ENCODE results near the gene KCTD4.

The KCTD4 gene

GRCh38 chr13:45178349-45179162 is 22.3 kb downstream of the KCTD4 start (continued):
- TF ChIP-seq ZNF585B (tag by site-specific recombination; IDR thresholded peaks at IDR 0.05), result no peak
- TF ChIP-seq ZNF639 (tag by site-specific recombination; IDR thresholded peaks at IDR 0.05), result peak; percentile 81
- peak; percentile 93 for TF ChIP-seq ZBTB17 (tag by site-specific recombination; IDR thresholded peaks at IDR 0.05)
- TF ChIP-seq ZNF157 (tag by site-specific recombination; IDR thresholded peaks at IDR 0.05), result no peak
- TF ChIP-seq HOXA7 (CRISPR knock-in tag; IDR thresholded peaks at IDR 0.05; ENCODE audit: borderline replicate concordance), result no peak
- TF ChIP-seq ZNF16 (tag by site-specific recombination; IDR thresholded peaks at IDR 0.05; ENCODE audit: low read depth), result no peak
- no peak for TF ChIP-seq ZNF114 (tag by site-specific recombination; IDR thresholded peaks at IDR 0.05)
- TF ChIP-seq ZFP41 (tag by site-specific recombination; IDR thresholded peaks at IDR 0.05; ENCODE audit: borderline replicate concordance), result no peak
- TF ChIP-seq YY1 (tag by site-specific recombination; IDR thresholded peaks at IDR 0.05), result no peak
- no peak for TF ChIP-seq ZNF768 (tag by site-specific recombination; IDR thresholded peaks at IDR 0.05)
- peak; percentile 47 for TF ChIP-seq KLF8 (tag by site-specific recombination; IDR thresholded peaks at IDR 0.05)
- peak; percentile 94 for TF ChIP-seq ZNF24 (tag by site-specific recombination; IDR thresholded peaks at IDR 0.05)
- no peak for TF ChIP-seq ZNF624 (tag by site-specific recombination; IDR thresholded peaks at IDR 0.05)
- TF ChIP-seq, protein P1, sequence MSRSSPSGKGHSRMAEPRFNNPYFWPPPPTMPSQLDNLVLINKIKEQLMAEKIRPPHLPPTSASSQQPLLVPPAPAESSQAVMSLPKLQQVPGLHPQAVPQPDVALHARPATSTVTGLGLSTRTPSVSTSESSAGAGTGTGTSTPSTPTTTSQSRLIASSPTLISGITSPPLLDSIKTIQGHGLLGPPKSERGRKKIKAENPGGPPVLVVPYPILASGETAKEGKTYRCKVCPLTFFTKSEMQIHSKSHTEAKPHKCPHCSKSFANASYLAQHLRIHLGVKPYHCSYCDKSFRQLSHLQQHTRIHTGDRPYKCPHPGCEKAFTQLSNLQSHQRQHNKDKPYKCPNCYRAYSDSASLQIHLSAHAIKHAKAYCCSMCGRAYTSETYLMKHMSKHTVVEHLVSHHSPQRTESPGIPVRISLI (tag by site-specific recombination; IDR thresholded peaks at IDR 0.05), result peak; percentile 88; the same call in 1 of the 2 replicates
- no peak; the same call in 1 of the 2 replicates for TF ChIP-seq ZNF184 (tag by site-specific recombination; IDR thresholded peaks at IDR 0.05)
- TF ChIP-seq ZSCAN4 (tag by site-specific recombination; IDR thresholded peaks at IDR 0.05), result peak; percentile 40; the same call in 1 of the 2 replicates
- no peak for TF ChIP-seq ZSCAN5A (tag by site-specific recombination; IDR thresholded peaks at IDR 0.05)
- TF ChIP-seq, protein P2, sequence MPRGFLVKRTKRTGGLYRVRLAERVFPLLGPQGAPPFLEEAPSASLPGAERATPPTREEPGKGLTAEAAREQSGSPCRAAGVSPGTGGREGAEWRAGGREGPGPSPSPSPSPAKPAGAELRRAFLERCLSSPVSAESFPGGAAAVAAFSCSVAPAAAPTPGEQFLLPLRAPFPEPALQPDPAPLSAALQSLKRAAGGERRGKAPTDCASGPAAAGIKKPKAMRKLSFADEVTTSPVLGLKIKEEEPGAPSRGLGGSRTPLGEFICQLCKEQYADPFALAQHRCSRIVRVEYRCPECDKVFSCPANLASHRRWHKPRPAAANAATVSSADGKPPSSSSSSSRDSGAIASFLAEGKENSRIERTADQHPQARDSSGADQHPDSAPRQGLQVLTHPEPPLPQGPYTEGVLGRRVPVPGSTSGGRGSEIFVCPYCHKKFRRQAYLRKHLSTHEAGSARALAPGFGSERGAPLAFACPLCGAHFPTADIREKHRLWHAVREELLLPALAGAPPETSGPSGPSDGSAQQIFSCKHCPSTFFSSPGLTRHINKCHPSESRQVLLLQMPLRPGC (tag by site-specific recombination; IDR thresholded peaks at IDR 0.05), result peak; percentile 94
- no peak for TF ChIP-seq ZNF132 (tag by site-specific recombination; IDR thresholded peaks at IDR 0.05; ENCODE audit: borderline replicate concordance)
- TF ChIP-seq ZNF121 (tag by site-specific recombination; IDR thresholded peaks at IDR 0.05), result no peak
- TF ChIP-seq ZNF501 (tag by site-specific recombination; IDR thresholded peaks at IDR 0.05), result peak; percentile 65
- no peak for TF ChIP-seq ZNF37A (tag by site-specific recombination; IDR thresholded peaks at IDR 0.05)
- TF ChIP-seq, protein P3, sequence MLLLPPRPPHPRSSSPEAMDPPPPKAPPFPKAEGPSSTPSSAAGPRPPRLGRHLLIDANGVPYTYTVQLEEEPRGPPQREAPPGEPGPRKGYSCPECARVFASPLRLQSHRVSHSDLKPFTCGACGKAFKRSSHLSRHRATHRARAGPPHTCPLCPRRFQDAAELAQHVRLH (tag by site-specific recombination; IDR thresholded peaks at IDR 0.05), result no peak
- TF ChIP-seq MZF1 (tag by site-specific recombination; IDR thresholded peaks at IDR 0.05; ENCODE audit: borderline replicate concordance), result no peak
- peak; percentile 85 for TF ChIP-seq ZNF366 (tag by site-specific recombination; conservative IDR thresholded peaks at IDR 0.05)
- no peak for TF ChIP-seq ZNF514 (tag by site-specific recombination; IDR thresholded peaks at IDR 0.05)
- peak; percentile 63; the same call in 1 of the 2 replicates for TF ChIP-seq ZFP37 (tag by site-specific recombination; IDR thresholded peaks at IDR 0.05)
- no peak for TF ChIP-seq KLF7 (tag by site-specific recombination; IDR thresholded peaks at IDR 0.05; ENCODE audit: borderline replicate concordance)
- no peak for TF ChIP-seq ZNF280D (tag by site-specific recombination; IDR thresholded peaks at IDR 0.05)
- TF ChIP-seq TRIM28 (IDR thresholded peaks at IDR 0.05; ENCODE audit: borderline replicate concordance, low read length), result no peak
- peak; percentile 75 for TF ChIP-seq FEZF1 (tag by site-specific recombination; IDR thresholded peaks at IDR 0.05)
